GM21526 (cell line): ENCODE results near the gene CKMT1B.
"Not testable (repeated sequence)": the region's sequence is repeated elsewhere in the genome, so short reads cannot be mapped to it uniquely, and the experiment has no call there.

Experiments
- ATAC-seq: cut with Tn5 transposase; IDR thresholded peaks from one replicate; pipeline ENCODE4 v1.9.1; 2021; ENCODE audit warnings: moderate library complexity; ENCODE audit not compliant: unreplicated experiment, low FRiP score

The CKMT1B gene

DNA sequence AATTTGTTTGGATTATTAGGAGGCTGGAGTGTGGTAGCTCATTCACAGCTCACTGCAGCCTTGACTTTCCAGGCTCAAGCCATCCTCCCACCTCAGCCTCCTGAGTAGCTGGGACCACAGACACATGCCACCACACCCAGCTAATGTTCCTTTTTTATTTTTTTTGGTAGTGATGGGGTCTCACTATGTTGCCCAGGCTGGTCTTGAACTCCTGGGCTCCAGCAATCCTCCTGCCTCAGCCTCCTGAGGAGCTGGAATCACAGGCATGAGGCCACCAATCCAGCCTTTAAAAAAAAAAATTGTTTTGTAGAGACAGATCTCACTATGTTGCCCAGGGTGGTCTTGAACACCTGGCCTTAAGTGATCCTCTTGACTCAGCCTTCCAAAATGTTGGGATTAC, 33.1 kb downstream of the CKMT1B start:
- not testable (repeated sequence) for ATAC-seq

DNA sequence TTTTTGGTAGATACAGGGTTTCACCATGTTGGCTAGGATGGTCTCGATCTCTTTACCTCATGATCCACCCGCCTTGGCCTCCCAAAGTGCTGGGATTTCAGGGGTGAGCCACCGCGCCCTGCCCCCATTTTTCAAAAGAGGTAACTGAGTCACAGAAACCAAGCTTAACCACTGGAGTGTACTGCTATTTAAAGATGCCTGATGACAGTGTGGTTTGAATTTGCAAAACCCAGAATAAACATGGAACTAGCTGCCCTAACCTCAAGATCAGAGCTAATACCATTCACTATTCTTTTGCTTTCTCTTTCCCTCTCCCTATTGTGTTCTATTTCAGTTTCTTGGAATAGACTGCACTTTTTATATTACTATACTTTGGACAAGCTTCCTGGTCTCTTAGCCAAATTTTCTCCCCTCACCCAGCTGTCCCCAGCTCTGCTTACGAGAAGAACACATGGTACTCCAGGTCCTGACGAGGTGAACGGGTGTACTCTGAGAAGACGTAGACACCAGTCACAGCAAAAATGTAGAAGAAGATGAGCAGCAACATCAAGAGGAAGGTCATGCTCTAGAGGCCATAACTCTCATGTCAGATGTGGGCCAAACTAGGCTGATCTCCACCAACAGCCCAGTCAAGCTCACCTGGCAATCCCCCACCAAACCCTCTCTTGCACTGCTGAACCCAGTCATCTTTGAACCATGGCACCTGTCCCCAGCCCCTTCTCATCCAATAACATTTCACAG, 44.8 kb downstream of the CKMT1B start:
- ATAC-seq, result not testable (repeated sequence)
